Muscle layer of duodenum (tissue), 2 donors: ENCODE measurements around the gene SUN2.
"Not testable (repeated sequence)": the region's sequence is repeated elsewhere in the genome, so short reads cannot be mapped to it uniquely, and the experiment has no call there.

Source experiments
- H3K27ac ChIP-seq: one replicate; pipeline ENCODE4 v1.7.0; 2013; ENCODE audit warnings: mild to moderate bottlenecking, low read length
- H3K27me3 ChIP-seq: one replicate; pipeline ENCODE4 v1.7.0; 2013; ENCODE audit warnings: low read depth, mild to moderate bottlenecking, control low read depth, low read length
- H3K36me3 ChIP-seq, 2 donors: one replicate each; pipeline ENCODE4 v1.7.0; 2013; ENCODE audit warnings: low read length in 2 of 2, control low read depth in 1 of 2, mild to moderate bottlenecking in 1 of 2; ENCODE audit not compliant: insufficient read depth in 2 of 2, control insufficient read depth in 1 of 2
- H3K4me1 ChIP-seq, 2 donors: one replicate each; pipeline ENCODE4 v1.7.0; 2013; ENCODE audit warnings: low read length in 2 of 2, mild to moderate bottlenecking in 2 of 2, control low read depth in 1 of 2, moderate library complexity in 1 of 2; ENCODE audit not compliant: insufficient read depth in 2 of 2, control insufficient read depth in 1 of 2
- H3K4me3 ChIP-seq, 2 donors: one replicate each; pipeline ENCODE4 v1.7.0; 2013; ENCODE audit warnings: low read length in 2 of 2, low read depth in 1 of 2, mild to moderate bottlenecking in 1 of 2
- H3K9me3 ChIP-seq, 2 donors: one replicate each; pipeline ENCODE4 v1.7.0; 2013; ENCODE audit warnings: low read length in 2 of 2, control low read depth in 1 of 2, mild to moderate bottlenecking in 1 of 2; ENCODE audit not compliant: control insufficient read depth in 1 of 2
- donor health status: healthy.

The SUN2 gene, protein sequence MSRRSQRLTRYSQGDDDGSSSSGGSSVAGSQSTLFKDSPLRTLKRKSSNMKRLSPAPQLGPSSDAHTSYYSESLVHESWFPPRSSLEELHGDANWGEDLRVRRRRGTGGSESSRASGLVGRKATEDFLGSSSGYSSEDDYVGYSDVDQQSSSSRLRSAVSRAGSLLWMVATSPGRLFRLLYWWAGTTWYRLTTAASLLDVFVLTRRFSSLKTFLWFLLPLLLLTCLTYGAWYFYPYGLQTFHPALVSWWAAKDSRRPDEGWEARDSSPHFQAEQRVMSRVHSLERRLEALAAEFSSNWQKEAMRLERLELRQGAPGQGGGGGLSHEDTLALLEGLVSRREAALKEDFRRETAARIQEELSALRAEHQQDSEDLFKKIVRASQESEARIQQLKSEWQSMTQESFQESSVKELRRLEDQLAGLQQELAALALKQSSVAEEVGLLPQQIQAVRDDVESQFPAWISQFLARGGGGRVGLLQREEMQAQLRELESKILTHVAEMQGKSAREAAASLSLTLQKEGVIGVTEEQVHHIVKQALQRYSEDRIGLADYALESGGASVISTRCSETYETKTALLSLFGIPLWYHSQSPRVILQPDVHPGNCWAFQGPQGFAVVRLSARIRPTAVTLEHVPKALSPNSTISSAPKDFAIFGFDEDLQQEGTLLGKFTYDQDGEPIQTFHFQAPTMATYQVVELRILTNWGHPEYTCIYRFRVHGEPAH

DNA sequence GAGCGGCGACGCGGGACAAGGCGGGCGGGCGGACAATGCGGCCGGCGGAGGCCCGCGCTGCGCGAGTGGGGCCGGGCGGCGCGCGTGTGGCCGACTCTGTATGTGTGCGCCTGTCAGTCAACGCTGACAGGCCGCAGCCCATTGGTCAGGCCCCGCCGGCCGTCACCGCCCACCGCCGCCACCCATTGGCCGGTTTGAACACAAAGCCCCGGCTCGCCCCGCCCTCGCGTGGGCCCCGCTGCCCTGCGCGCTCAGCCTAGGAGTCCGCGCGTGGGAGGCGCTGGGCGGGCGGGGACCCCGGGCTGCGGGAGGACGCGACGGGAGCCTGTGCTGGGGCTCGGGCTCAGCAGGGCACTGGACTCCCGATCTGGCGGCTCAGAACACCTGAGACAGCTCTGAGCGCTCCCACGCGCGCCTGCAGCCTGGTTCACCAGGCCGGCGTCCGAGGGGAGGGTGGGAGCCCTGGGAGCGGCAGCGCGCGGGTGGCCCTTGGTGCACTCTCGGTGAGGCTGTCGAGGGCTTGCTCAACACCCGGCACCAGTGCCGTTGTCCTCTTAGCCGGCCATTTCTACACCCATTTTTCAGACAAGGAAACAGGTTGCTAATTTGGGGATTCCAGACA is at the start of gene SUN2:
TSS of gene SUN2 (minus strand) at position 88 of the 622 bp plus-strand sequence. CDS start 3,370 bp downstream, outside the sequence.
- no peaks in the 10 kb centered on the region for H3K9me3 ChIP-seq
- H3K4me1 ChIP-seq = peaks cover 8 to 35% of the 10 kb centered on the region in 2 donors
- H3K36me3 ChIP-seq = peaks cover 7 to 16% of the 10 kb centered on the region in 2 donors
- H3K27me3 ChIP-seq = no peaks in the 10 kb centered on the region
- H3K4me3 ChIP-seq = peak within 1 kb of the TSS; percentile 65 to 79
- H3K27ac ChIP-seq = peak within 1 kb of the TSS; percentile 94

DNA sequence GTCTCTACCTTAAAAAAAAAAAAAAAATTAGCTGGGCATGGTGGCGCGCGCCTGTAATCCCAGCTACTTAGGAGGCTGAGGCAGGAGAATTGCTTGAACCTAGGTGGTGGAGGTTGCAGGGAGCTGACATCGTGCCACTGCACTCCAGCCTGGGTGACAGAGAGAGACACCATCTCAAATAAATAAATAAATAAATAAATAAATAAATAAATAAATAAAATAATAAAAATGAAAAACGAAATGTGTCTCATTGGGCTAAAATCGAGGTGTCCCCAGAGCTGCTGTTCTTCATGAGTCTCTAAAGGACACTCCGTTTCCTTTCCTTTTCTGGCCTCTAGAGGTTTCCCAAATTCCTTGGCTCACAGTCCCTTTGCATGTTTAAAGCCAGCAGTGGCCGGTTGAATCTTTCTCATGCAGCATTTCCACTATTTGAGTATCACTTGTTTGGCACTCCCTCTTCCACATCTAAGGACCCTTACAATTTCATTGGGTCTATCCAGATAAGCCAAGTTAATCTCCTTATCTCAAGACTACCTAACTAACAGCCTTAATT is 49.3 kb upstream of the SUN2 start:
- not testable (repeated sequence) for H3K36me3 ChIP-seq, H3K27ac ChIP-seq, H3K4me3 ChIP-seq, H3K4me1 ChIP-seq, H3K9me3 ChIP-seq, H3K27me3 ChIP-seq

GRCh38 chr22:38802671-38803121 is 46.9 kb upstream of the SUN2 start:
- Histone ChIP-seq H3K27ac (no peak overlapping the region), H3K4me1 (no peaks in the 10 kb centered on the region), H3K36me3 (no peaks in the 10 kb centered on the region), H3K27me3 (no peaks in the 10 kb centered on the region), H3K9me3 (peaks cover 0 to 8% of the 10 kb centered on the region in 2 donors), H3K4me3 (no peak overlapping the region)

DNA sequence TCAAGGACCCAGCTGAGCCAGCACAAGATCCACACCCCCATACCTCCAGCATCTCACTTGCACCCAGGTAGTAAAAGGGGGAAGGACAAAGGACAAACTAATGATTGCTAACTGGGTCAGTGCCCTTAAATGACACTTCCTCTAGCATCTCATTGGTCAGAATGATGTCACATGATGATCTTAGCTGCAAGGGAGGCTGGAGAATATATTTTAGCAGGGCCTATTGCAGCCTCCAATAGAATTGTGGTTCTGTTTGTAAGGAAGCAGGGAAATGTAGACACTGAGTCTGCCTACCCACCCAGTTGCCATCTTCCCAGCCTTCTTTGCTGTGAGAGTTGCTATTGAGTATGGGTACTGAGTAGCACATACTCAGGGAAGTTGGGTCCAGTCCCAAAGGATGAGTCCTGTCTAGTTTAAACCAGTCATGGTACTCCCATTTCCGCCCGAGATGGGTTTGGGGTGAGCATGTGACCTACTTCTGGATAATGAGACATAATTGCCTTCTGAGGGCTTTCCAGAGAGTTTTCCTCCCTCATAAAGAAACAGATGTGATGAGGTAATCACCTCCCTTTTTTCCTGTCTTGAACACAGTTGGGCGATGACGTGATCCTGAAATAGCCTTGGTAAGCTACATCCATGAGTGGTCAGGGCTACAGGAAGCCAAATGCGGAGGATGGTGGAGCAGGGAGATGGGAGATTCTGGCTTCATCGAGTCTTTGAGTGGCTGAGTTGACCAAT is 43.6 kb upstream of the SUN2 start:
- Histone ChIP-seq H3K9me3 (peaks cover 0 to 8% of the 10 kb centered on the region in 2 donors), H3K27ac (no peak overlapping the region)

GRCh38 chr22:38798496-38798895 is 42.7 kb upstream of the SUN2 start:
- H3K4me1 ChIP-seq = peaks cover 0 to 5% of the 10 kb centered on the region in 2 donors
- peaks cover 0 to 8% of the 10 kb centered on the region in 2 donors for H3K9me3 ChIP-seq
- no peak overlapping the region for H3K4me3 ChIP-seq
- H3K27ac ChIP-seq = no peak overlapping the region
- no peaks in the 10 kb centered on the region for H3K36me3 ChIP-seq
- H3K27me3 ChIP-seq = no peaks in the 10 kb centered on the region

More for the DNA sequence above, 43.6 kb upstream of the SUN2 start:
- Histone ChIP-seq H3K27me3 (no peaks in the 10 kb centered on the region), H3K4me3 (no peak overlapping the region), H3K4me1 (peaks cover 0 to 1% of the 10 kb centered on the region in 2 donors), H3K36me3 (no peaks in the 10 kb centered on the region)

- Histone ChIP-seq H3K27ac (no peak overlapping the region), H3K9me3 (peaks cover 0 to 8% of the 10 kb centered on the region in 2 donors), H3K36me3 (no peaks in the 10 kb centered on the region), H3K4me3 (no peak overlapping the region), H3K4me1 (peaks cover 0 to 15% of the 10 kb centered on the region in 2 donors), H3K27me3 (no peaks in the 10 kb centered on the region)
Measured at GRCh38 chr22:38796262-38796957, 40.6 kb upstream of the SUN2 start.

DNA sequence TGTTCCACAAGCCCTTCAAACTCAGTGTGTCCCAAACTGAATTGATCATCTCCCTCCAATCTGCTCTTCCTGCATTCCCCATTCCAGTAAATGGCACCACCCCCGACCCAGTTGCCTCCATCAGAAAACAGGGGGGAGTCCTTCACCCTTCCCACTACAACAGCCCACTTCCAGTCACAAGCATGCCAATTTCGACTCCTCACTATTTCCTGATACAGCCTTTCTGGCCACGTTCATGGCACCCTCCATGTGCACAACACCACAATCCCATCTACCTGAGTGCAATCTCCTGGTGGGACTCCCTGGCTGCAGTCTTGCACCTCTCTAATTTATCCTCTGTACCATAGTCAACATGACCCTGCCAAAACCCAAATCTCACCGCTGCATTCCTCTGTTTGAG is 39.8 kb upstream of the SUN2 start:
- Histone ChIP-seq H3K27ac (no peak overlapping the region), H3K4me3 (no peak overlapping the region), H3K9me3 (peaks cover 0 to 8% of the 10 kb centered on the region in 2 donors), H3K27me3 (no peaks in the 10 kb centered on the region), H3K36me3 (no peaks in the 10 kb centered on the region), H3K4me1 (peaks cover 0 to 15% of the 10 kb centered on the region in 2 donors)

- no peaks in the 10 kb centered on the region for H3K9me3 ChIP-seq
Measured at GRCh38 chr22:38793721-38794466, 38.1 kb upstream of the SUN2 start, which contains the start of gene DNAL4. Gene DNAL4, minus strand, starts transcription at chr22:38794143. Its CDS starts 11,412 bp downstream, at chr22:38782731.

DNA sequence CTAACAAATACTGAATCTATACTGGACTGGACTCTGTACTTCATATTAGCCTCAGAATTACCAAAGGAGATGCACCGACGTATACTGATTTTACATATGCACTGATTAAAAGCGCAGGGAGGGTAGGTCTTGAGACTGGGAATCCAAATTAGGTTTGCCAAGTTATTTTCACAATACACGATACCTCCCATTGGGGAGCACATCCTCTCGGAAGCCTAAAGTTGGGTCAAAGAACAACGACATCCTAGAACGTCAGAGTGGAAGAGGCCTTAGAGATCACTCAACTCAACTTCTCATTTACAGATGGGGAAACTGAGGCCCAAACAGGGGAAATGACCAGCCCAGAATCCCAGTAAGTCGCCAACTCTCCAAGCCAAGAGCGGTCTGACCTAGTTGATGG is 37.5 kb upstream of the SUN2 start:
- Histone ChIP-seq H3K4me1 (peaks cover 9 to 16% of the 10 kb centered on the region in 2 donors), H3K4me3 (peak overlapping the region; percentile 64 to 75), H3K36me3 (peaks cover 0 to 10% of the 10 kb centered on the region in 2 donors), H3K27me3 (no peaks in the 10 kb centered on the region), H3K9me3 (no peaks in the 10 kb centered on the region), H3K27ac (no peak overlapping the region)

More at GRCh38 chr22:38793721-38794466, 38.1 kb upstream of the SUN2 start, which contains the start of gene DNAL4:
- peaks cover 0 to 10% of the 10 kb centered on the region in 2 donors for H3K36me3 ChIP-seq
- H3K4me1 ChIP-seq = peaks cover 6 to 15% of the 10 kb centered on the region in 2 donors
- no peaks in the 10 kb centered on the region for H3K27me3 ChIP-seq
- peak within 1 kb of the TSS; percentile 64 to 75 for H3K4me3 ChIP-seq
- peak within 1 kb of the TSS; percentile 26 for H3K27ac ChIP-seq
